GM19468 (cell line): Measurements from ENCODE around the gene GGA1.

Experiments used
- ATAC-seq: cut with Tn5 transposase; IDR thresholded peaks from one replicate; pipeline ENCODE4 v1.9.1; 2021; ENCODE audit warnings: mild to moderate bottlenecking, moderate library complexity, moderate number of reproducible peaks; ENCODE audit not compliant: unreplicated experiment; ENCODE audit errors: extremely low read depth

The GGA1 gene

GRCh38 chr22:37628830-37629229 lies 20.2 kb downstream of the GGA1 start:
- ATAC-seq = no peak

DNA sequence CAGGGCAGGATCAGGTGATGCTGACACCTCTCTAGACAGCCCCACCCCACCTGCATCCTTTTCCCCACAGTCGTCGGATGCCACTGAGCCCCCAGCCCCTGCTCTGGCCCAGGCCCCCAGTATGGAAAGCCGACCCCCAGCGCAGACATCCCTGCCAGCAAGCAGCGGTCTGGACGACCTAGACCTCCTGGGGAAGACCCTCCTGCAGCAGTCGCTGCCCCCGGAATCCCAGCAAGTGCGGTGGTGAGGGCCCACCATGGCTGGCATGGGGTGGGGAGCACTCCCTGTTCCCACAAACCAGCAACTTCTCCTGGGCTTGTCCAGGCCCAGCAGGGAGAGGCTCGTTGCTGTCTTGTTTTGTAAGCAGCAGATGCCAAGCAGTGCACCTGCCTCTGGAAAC lies 21.3 kb downstream of the GGA1 start:
- no peak for ATAC-seq

GRCh38 chr22:37630839-37631435 lies 22.3 kb downstream of the GGA1 start:
- ATAC-seq = no peak

- ATAC-seq = no peak
Observed at GRCh38 chr22:37631448-37632173, 23.0 kb downstream of the GGA1 start.

GRCh38 chr22:37632174-37633088 lies 23.8 kb downstream of the GGA1 start:
- ATAC-seq = no peak

DNA sequence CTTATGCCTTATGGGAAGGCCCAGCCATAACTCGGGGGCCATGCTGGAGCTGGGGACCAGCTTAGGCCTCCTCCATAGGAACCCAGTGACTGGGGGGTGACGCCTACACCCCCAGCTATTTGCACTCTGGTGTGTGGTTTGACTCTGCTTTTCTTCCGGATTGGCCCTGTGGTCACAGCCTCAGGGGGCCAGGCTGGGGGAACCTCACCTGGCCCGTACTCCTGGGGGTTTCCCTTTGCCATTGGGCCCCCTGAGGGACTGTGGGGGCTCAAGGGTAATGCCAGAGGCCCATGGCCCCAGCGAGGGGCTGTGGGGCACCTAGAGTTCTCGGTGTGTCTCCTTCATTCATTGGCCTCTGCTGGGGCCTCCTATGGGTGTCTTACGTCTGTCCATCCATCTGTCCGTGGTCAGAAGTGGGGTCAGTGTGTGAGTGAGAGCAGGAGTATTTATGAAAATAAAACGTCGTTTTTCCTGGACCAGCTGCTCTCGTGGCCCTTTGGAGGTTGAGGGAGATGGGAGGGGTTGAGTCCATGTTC lies 24.5 kb downstream of the GGA1 start:
- ATAC-seq = peak; percentile 36

DNA sequence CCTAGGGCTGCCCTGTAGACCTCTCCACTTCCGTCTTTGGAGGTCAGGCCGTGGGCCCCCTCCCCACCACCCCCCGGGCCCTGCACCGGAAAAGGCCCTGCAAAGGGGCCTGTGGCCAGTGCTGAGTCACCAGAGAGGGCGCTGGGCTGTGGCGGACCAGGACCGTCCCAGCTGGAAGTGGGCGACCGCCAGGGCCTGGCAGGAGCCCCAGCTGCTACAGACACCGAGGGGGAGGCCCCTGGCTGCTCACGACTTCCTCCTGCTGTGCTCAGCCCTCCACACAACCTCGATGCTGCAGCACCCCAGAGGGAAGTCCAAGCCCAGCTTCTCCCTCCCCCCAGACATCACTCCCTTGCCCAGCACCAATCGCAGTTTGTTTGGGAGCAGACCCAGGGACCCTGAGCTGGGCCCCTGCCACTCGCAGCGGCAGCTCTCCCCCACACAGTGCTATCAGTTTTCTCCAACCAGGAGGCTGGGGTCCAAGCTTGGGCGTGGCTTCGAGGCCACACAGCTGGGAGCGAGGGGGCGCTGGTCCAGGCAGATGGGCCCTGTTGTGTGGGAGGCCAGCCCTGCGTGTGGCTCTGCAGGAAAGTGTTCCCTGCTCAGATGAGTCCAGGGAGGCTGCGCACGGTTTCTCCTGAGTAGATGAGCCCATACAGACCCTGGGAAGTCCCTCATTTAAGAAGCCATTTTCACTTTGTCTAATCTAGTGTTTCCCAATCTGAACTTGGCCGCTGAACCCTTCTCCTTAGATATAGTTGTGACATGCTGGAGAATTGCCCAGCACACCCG lies 25.2 kb downstream of the GGA1 start:
- ATAC-seq = peak; percentile 32

DNA sequence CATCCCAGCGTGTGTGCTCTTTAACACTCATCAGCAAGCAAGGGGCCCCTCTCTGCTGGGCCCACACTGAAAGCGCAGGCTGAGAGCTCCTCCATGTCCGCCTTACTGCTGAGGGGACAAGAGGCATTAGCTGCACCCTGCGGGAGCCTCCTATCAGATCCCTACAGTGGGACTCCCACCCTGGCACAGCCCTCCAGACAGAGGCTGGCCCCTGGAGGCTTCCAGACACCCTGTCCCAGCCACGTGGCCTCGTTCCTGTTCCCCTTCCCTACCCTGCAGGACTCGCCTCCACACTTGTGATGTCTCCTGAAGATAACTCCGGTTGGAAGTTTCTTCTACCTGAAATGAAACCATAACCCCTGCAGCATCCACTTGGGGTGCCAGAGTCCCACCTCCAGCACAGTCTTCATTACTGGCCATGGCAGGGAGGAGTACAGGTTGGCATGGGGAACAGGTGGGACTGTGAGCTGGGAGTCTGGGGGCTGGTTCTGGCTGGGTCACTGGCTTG lies 25.8 kb downstream of the GGA1 start:
- ATAC-seq = no peak

GRCh38 chr22:37635157-37635556 lies 26.5 kb downstream of the GGA1 start:
- ATAC-seq = no peak

DNA sequence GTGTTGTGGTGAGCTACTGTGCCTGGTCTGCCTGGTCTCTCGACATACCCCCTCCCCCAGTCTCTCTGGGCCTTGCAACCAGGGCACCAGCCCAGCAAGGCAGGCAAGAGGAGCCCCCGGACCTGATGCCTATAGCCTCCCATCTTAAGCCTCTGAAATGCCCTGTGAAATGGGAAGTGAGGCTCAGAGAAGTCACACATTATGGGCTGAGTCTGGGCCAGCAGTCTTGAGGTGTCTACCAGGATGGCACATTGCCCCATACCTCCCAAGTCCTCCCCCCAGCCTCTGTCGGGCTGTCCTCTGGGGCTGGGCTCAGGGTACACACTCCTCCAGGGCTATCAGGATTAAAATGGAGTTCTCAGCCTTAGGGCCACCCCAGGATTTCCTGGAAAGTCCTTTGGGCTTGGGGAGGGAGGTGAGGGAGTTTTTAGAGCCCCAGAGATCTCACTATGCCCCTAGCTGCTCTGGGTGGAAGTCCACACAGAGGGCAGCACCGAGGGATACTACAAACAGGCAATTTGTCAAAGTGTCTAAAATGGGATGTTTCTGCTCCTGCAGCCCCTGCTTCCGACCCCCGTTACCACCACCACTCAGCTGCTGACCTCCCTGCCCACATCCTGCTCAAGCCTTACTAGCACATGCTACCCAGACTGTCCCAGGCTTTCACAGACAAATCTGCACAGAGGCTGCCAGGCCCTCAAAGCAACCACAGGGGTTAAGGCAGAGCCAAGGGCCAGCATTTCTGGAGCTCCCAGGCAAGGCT lies 27.7 kb downstream of the GGA1 start:
- no peak for ATAC-seq

DNA sequence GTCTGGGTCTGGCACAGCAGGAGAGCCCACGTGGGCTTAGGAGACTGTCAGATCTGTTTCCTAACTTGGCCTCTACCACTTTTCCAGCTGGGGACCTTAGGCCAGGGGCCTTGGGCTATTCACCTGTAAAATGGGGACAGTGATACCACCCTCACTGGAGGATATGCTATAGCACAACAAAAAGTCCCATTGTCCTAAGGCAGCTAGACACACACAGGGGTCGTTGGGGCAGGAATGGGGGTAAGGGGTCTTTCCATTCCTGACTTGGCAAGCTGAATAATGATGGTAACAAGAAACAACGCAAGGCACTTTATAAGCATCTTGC lies 28.3 kb downstream of the GGA1 start:
- no peak for ATAC-seq

- no peak for ATAC-seq
Observed at GRCh38 chr22:37638391-37639069, 29.9 kb downstream of the GGA1 start.

DNA sequence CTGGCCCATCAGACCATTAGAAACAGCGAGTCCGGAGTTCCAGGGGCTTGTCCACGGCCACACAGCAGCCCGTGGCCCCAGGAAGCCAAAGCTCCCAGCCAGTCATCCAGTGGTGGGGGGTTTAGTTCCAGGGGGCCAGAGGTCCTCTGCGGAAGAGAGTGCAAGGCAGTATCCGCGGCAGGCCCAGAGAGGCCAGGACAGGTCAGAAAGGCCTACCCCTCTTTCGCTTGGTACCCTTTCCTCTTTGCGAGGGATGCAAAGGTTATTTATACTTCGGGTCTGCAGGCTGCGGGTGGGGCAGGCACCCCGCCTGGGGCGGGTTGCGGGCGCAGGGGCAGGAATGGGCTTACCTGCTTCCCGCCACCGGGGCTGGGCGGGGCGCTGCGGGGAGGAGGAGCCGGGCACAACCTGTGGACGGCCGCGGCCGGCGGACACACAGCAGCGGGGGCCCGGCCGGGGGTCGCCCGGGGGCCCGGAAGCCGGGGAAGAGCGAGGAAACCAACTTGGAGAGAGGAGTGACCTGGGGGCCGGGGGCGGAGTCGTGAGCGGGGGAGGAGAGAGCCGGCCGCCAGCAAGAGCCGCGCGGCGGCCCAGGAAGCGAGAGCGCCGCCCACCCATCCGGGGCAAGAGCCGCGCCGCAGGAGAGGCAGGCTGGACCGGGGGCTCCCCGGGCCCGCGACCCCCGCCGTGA lies 30.6 kb downstream of the GGA1 start, which contains the start of gene SH3BP1:
SH3BP1 (plus strand) TSS at position 600 of the 691 bp plus-strand sequence. CDS start 119 bp downstream, outside the sequence.
- ATAC-seq = no peak

- ATAC-seq = no peak
Observed at GRCh38 chr22:37639771-37640590, 31.3 kb downstream of the GGA1 start.

GRCh38 chr22:37640591-37641560 lies 32.2 kb downstream of the GGA1 start:
- ATAC-seq = no peak

DNA sequence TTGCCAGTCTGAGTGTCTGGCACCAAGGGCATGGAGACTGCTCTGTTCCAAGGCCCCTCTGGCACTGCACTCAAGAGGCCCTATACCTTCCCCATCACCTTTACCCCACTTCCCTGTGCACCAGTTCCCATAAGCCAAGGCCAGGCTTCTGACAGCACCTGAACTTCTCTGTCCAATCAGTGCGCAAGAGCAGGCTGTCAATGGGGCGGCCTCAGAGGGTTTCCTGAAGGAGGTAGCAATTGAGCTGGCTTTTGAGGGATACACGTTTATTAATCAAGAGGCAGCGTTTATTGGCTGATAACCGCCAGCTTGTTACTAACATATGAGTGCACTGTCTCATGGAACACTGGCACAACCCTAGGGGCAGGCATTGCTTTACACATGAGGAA lies 32.9 kb downstream of the GGA1 start:
- no peak for ATAC-seq
